GM19099 (cell line): ENCODE results near the gene ADGRV1.

Experiments
- POLR2A ChIP-seq: IDR thresholded peaks from 3 replicates; pipeline ENCODE4 v1.6.1; 2011; ENCODE audit warnings: low read depth; ENCODE audit not compliant: insufficient read length; ENCODE audit errors: extremely low read depth

ADGRV1 gene

GRCh38 chr5:90709323-90710155 is 150.9 kb downstream of the ADGRV1 start:
- no peak for TF ChIP-seq POLR2A

DNA sequence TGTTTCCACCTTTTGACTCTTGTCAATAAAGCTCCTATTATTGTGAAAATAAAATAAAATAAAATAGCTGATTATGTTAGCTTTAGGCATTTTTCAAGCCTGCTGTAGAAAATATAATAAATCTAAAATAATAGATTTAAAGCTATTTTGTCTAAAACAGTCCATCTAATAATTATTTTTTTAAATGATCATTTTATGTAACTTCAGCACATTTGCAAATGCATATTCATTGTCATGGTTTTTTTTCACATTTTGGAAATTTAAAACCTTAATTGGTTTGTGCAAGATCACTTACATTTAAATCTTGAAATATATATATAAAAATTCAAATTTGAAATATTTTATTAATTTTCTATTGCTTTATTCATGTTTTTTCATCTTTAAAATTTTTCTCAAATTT is 159.8 kb downstream of the ADGRV1 start:
- TF ChIP-seq POLR2A, result no peak

DNA sequence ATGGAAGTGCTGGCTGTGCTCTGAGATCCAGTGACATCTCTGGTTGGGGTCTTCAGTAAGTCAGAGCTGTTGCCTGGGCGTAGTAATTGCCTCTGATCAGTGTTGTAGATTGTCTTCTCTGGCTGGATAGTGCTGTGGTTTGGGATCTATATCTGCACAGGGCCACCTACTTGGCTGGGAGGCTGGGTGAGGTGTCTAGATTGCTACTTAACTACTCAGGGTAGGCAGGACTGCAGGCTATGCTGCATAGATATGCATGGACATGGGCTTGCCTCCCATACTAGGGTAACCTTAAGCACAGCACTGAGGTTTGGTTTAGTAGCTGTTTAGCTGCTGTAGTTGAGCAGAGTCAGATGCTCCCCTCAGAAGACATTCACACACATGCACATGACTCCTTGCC is 181.0 kb downstream of the ADGRV1 start:
- TF ChIP-seq POLR2A, result no peak

DNA sequence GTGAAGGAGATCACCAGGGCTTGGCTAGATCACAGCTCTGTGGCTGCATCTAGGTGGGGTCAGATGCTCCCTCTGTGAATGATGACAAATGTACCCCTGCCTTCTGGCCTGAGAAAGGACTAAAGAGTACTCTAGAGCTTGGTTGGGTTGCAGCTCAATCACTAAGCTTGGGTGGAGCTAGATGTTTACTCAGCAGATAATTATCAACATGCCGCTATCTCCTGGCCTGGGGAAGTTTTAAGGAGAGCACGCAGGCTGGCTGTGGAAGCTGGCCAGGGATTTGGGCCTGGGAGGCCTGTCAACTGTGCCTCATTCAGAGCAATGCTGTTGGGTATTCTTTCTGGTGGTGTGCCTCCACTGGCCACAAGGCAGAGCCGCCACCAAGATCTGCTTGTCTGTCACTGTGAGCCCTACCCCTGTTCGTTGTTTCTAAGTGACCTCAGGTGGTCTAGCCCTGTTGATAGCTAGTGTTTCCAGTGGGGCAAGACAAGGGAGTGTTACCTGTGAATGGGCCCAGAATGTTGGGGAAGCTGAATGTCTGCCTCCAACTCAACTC is 181.7 kb downstream of the ADGRV1 start:
- no peak for TF ChIP-seq POLR2A

GRCh38 chr5:90741022-90741564 is 182.5 kb downstream of the ADGRV1 start:
- no peak for TF ChIP-seq POLR2A

DNA sequence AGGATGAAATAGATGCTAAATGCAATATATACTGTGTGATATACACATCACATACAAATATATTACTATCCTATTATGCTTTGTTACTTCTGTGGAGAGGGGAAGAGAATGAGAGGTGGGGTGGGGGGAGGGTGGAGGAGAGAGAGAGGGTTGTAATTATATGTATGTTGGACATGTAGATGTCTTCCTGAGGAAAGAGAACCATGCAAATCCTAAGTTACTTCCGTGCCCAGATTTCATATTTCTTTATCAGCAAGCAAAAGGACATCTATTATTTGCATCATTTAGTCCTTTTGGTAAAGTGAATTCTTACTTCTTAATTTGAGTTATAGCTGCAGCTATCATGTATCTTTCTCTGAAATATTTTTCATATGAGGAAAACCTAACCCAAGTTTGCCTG is 187.5 kb downstream of the ADGRV1 start:
- TF ChIP-seq POLR2A, result no peak

GRCh38 chr5:90747175-90747574 is 188.6 kb downstream of the ADGRV1 start:
- TF ChIP-seq POLR2A, result no peak

DNA sequence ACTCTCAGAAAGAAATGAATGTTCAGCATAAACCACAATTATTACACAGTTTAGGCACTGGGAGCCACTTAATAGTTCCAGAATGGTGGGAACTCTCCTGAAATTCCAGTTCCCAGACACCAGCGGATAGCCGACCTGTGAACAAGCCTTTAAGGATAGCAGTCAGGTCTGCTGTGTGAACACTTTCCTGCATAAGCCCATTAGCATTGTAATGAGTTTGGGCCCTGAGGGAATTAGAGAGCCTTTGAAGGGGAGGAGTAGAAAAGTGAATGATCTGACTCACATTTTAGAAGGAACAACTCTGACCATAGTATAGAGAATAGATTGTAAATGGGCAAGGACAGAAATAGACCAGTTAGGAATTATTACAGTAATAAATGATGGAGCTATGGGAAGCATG is 189.1 kb downstream of the ADGRV1 start:
- no peak for TF ChIP-seq POLR2A

- no peak for TF ChIP-seq POLR2A
These were observed 200.5 kb downstream of the ADGRV1 start for GRCh38 chr5:90759119-90759518.

GRCh38 chr5:90767710-90768109 is 209.1 kb downstream of the ADGRV1 start:
- no peak for TF ChIP-seq POLR2A

GRCh38 chr5:90777959-90778358 is 219.4 kb downstream of the ADGRV1 start:
- no peak for TF ChIP-seq POLR2A

- no peak for TF ChIP-seq POLR2A
These were observed 225.1 kb downstream of the ADGRV1 start for GRCh38 chr5:90783460-90784333.

DNA sequence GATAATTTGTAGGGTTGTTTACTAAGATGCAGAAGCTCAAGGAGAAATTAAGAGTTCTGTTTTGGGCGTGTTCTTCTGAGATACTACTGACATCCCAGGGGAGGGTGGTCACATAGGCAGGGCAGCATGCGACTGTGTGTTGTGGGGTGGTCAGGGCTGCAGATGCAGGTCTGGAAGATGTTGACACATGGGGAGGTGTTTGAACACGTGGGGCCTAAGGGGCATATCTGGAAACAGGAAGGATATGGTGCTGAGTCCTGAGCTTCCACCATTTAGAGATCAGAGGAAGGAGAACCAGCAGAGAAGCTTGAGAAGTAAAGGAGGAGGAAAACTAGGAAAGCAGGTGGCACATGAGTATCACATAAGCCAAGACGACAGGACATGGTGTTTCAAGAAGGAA is 228.2 kb downstream of the ADGRV1 start:
- no peak for TF ChIP-seq POLR2A

- no peak for TF ChIP-seq POLR2A
These were observed 234.1 kb downstream of the ADGRV1 start for GRCh38 chr5:90792725-90793124.

GRCh38 chr5:90793183-90793582 is 234.6 kb downstream of the ADGRV1 start:
- TF ChIP-seq POLR2A, result no peak

DNA sequence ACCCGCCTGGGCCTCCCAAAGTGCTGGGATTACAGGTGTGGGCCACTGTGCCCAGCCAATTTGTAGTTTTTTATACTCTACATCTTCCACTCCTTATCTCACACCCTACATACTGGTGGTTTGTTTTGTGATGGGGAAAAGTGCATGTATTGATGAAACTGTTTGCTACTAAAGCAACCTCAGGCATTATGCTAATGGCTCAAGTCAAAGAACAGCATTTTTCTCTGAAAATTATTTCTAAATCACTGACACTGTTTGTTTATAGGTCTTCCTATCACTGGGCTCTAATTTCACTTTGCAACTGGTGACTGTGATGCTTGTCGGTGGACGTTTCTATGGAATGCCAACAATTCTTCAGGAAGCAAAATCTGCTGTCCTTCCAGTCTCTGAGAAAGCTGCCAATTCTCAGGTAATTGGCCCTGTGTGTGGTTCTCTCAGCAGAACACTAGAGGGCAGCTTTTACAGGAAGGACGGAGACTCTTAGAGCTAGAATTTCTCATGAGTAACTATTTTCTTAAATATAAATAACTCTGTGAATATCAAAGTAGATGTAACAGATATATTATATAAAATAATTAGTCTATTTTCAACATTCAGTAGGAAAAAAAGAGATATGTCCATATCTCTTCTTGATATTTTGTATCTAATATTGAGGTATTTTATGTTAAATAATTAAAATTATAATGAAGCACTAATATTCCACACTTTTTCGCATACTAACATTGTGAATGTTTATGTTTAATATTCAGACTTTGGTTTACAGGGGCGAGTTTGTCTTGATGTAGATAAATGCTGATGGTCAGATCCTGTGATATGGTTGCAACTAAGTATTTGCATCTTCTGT is 244.1 kb downstream of the ADGRV1 start:
- no peak for TF ChIP-seq POLR2A
